ENCODE measurements around the gene TANGO6. TPM values are rescaled to one million over a fixed set of nuclear protein-coding genes. Genes with fewer than 3 reads are reported as not detected.
"Not testable (repeated sequence)": the region's sequence is repeated elsewhere in the genome, so short reads cannot be mapped to it uniquely, and the experiment has no call there.

TANGO6 gene
- total RNA-seq, 1 donor from 2014 or later = 13.7 TPM

GRCh38 chr16:69123910-69124309, 280.6 kb downstream of the TANGO6 start:
- DNase-seq (ENCODE audit: low read depth) (peak; percentile 59), FAIRE-seq (no peak)

GRCh38 chr16:69124406-69124805, 281.1 kb downstream of the TANGO6 start:
- DNase-seq (ENCODE audit: low read depth); FAIRE-seq; H3K27me3 ChIP-seq (ENCODE audit: control insufficient read depth, insufficient read depth, low read length); H3K4me3 ChIP-seq (ENCODE audit: low read depth, low read length): not testable (repeated sequence)
- peaks cover 11% of the 10 kb centered on the region for H3K36me3 ChIP-seq (ENCODE audit: control insufficient read depth, insufficient read depth, low read length)

More at GRCh38 chr16:69123910-69124309, 280.6 kb downstream of the TANGO6 start:
- Histone ChIP-seq H3K4me3 (ENCODE audit: low read depth, low read length) (no peak overlapping the region), H3K36me3 (ENCODE audit: control insufficient read depth, insufficient read depth, low read length) (peaks cover 12% of the 10 kb centered on the region), H3K27me3 (ENCODE audit: control insufficient read depth, insufficient read depth, low read length) (no peaks in the 10 kb centered on the region)
- peak; percentile 59 for TF ChIP-seq CTCF (IDR thresholded peaks at IDR 0.05; ENCODE audit: insufficient read depth, low read length, severe bottlenecking)

GRCh38 chr16:69124961-69125360, 281.6 kb downstream of the TANGO6 start:
- not testable (repeated sequence) for H3K4me3 ChIP-seq (ENCODE audit: low read depth, low read length); H3K27me3 ChIP-seq (ENCODE audit: control insufficient read depth, insufficient read depth, low read length); FAIRE-seq; H3K36me3 ChIP-seq (ENCODE audit: control insufficient read depth, insufficient read depth, low read length); DNase-seq (ENCODE audit: low read depth)

GRCh38 chr16:69126221-69126620, 282.9 kb downstream of the TANGO6 start:
- Histone ChIP-seq H3K36me3 (ENCODE audit: control insufficient read depth, insufficient read depth, low read length) (peaks cover 3% of the 10 kb centered on the region), H3K4me3 (ENCODE audit: low read depth, low read length) (no peak overlapping the region), H3K27me3 (ENCODE audit: control insufficient read depth, insufficient read depth, low read length) (no peaks in the 10 kb centered on the region)
- no peak for TF ChIP-seq CTCF (IDR thresholded peaks at IDR 0.05; ENCODE audit: insufficient read depth, low read length, severe bottlenecking)
- DNase-seq (ENCODE audit: low read depth) (no peak), FAIRE-seq (no peak)

- not testable (repeated sequence) for FAIRE-seq; H3K4me3 ChIP-seq (ENCODE audit: low read depth, low read length); DNase-seq (ENCODE audit: low read depth); H3K36me3 ChIP-seq (ENCODE audit: control insufficient read depth, insufficient read depth, low read length); H3K27me3 ChIP-seq (ENCODE audit: control insufficient read depth, insufficient read depth, low read length)
Measured at GRCh38 chr16:69126801-69127200, 283.5 kb downstream of the TANGO6 start.

GRCh38 chr16:69127966-69128510, 284.7 kb downstream of the TANGO6 start:
- H3K36me3 ChIP-seq (ENCODE audit: control insufficient read depth, insufficient read depth, low read length) = peaks cover 3% of the 10 kb centered on the region
- no peak for TF ChIP-seq CTCF (IDR thresholded peaks at IDR 0.05; ENCODE audit: insufficient read depth, low read length, severe bottlenecking)
- H3K27me3 ChIP-seq (ENCODE audit: control insufficient read depth, insufficient read depth, low read length) = no peaks in the 10 kb centered on the region
- no peak overlapping the region for H3K4me3 ChIP-seq (ENCODE audit: low read depth, low read length)
- FAIRE-seq = no peak
- no peak for DNase-seq (ENCODE audit: low read depth)

GRCh38 chr16:69130461-69130860, 287.1 kb downstream of the TANGO6 start:
- no peak for DNase-seq (ENCODE audit: low read depth)
- Histone ChIP-seq H3K36me3 (ENCODE audit: control insufficient read depth, insufficient read depth, low read length) (peaks cover 1% of the 10 kb centered on the region), H3K4me3 (ENCODE audit: low read depth, low read length) (no peak overlapping the region), H3K27me3 (ENCODE audit: control insufficient read depth, insufficient read depth, low read length) (no peaks in the 10 kb centered on the region)
- TF ChIP-seq CTCF (IDR thresholded peaks at IDR 0.05; ENCODE audit: insufficient read depth, low read length, severe bottlenecking) = no peak
- no peak for FAIRE-seq

All from bronchial epithelial cell (primary cell).